Liver (tissue), 9 donors: ENCODE data around the gene STMN1. TPM values are rescaled to one million over a fixed set of nuclear protein-coding genes. Genes with fewer than 3 reads are reported as not detected.
A peak's percentile ranks its signal among the peaks of the same experiment; 100 is the strongest.

ENCODE experiments used
- DNase-seq: peaks from one replicate; pipeline ENCODE4 v3.0.0-alpha.2; 2017; ENCODE audit warnings: low spot score
- H3K27ac ChIP-seq, 2 donors: one replicate each; pipeline ENCODE4 v1.7.0; 2013; ENCODE audit warnings: inconsistent platforms in 2 of 2, low read length in 2 of 2, control low read depth in 1 of 2, low read depth in 1 of 2, mild to moderate bottlenecking in 1 of 2
- H3K27me3 ChIP-seq, 4 donors: one replicate each; pipeline versions ENCODE4 v1.6.1 to v1.7.0; 2013; ENCODE audit warnings: low read length in 3 of 4, inconsistent platforms in 1 of 4, mild to moderate bottlenecking in 1 of 4, moderate library complexity in 1 of 4; ENCODE audit not compliant: control insufficient read depth in 4 of 4, insufficient read depth in 4 of 4
- H3K36me3 ChIP-seq, 4 donors: one replicate each; pipeline versions ENCODE4 v1.6.1 to v1.7.0; 2013; ENCODE audit warnings: low read length in 3 of 4, mild to moderate bottlenecking in 3 of 4, low read depth in 1 of 4, moderate library complexity in 1 of 4; ENCODE audit not compliant: control insufficient read depth in 4 of 4, insufficient read depth in 3 of 4
- H3K4me1 ChIP-seq, 4 donors: one replicate each; pipeline versions ENCODE4 v1.6.1 to v1.7.0; 2013; ENCODE audit warnings: low read length in 3 of 4, mild to moderate bottlenecking in 3 of 4, moderate library complexity in 1 of 4; ENCODE audit not compliant: control insufficient read depth in 4 of 4, insufficient read depth in 4 of 4
- H3K4me3 ChIP-seq, 3 donors: one replicate each; pipeline versions ENCODE4 v1.6.1 to v1.7.0; 2013; ENCODE audit warnings: low read length in 3 of 3, control low read depth in 1 of 3, low read depth in 1 of 3, mild to moderate bottlenecking in 1 of 3
- H3K9ac ChIP-seq, 2 donors: one replicate each; pipeline ENCODE4 v1.7.0; 2013; ENCODE audit warnings: low read length in 2 of 2, mild to moderate bottlenecking in 2 of 2, moderate library complexity in 2 of 2, control low read depth in 1 of 2, low read depth in 1 of 2
- H3K9me3 ChIP-seq, 4 donors: one replicate each; pipeline versions ENCODE4 v1.6.1 to v1.7.0; 2013; ENCODE audit warnings: low read length in 3 of 4; ENCODE audit not compliant: control insufficient read depth in 4 of 4
- ATF3 ChIP-seq: IDR thresholded peaks from 2 replicates; pipeline ENCODE4 v1.6.1; 2016; ENCODE audit warnings: antibody characterized with exemption
- EGR1 ChIP-seq, 2 donors: IDR thresholded peaks; 2 replicates each; pipeline ENCODE4 v1.6.1; 2016 to 2018; ENCODE audit warnings: antibody characterized with exemption in 2 of 2, low read depth in 2 of 2
- FOXA1 ChIP-seq: IDR thresholded peaks from 2 replicates; pipeline ENCODE4 v1.6.1; 2016; ENCODE audit warnings: antibody characterized with exemption
- FOXA2 ChIP-seq: IDR thresholded peaks from 2 replicates; pipeline ENCODE4 v1.6.1; 2016; ENCODE audit warnings: antibody characterized with exemption
- GABPA ChIP-seq, 2 donors: IDR thresholded peaks in 1 of 2; conservative IDR thresholded peaks in 1 of 2; 2 replicates each; pipeline ENCODE4 v1.6.1; 2016; ENCODE audit warnings: antibody characterized with exemption in 2 of 2, mild to moderate bottlenecking in 1 of 2, moderate library complexity in 1 of 2
- HNF4G ChIP-seq: IDR thresholded peaks from 2 replicates; pipeline ENCODE4 v1.6.1; 2016; ENCODE audit warnings: antibody characterized with exemption
- JUND ChIP-seq, 2 donors: IDR thresholded peaks; 2 replicates each; pipeline ENCODE4 v1.6.1; 2016; ENCODE audit warnings: antibody characterized with exemption in 2 of 2
- MAX ChIP-seq: IDR thresholded peaks from 2 replicates; pipeline ENCODE4 v1.6.1; 2016; ENCODE audit warnings: antibody characterized with exemption
- NR2F2 ChIP-seq: IDR thresholded peaks from 2 replicates; pipeline ENCODE4 v1.6.1; 2016; ENCODE audit warnings: antibody characterized with exemption
- RAD21 ChIP-seq, 2 donors: IDR thresholded peaks; 2 replicates each; pipeline ENCODE4 v1.6.1; 2016; ENCODE audit warnings: antibody characterized with exemption in 2 of 2, mild to moderate bottlenecking in 2 of 2
- RXRA ChIP-seq, 2 donors: IDR thresholded peaks; 2 replicates each; pipeline ENCODE4 v1.6.1; 2017 to 2018; ENCODE audit warnings: antibody characterized with exemption in 2 of 2, mild to moderate bottlenecking in 1 of 2
- SP1 ChIP-seq: IDR thresholded peaks from 2 replicates; pipeline ENCODE4 v1.6.1; 2018; ENCODE audit warnings: antibody characterized with exemption, mild to moderate bottlenecking
- TAF1 ChIP-seq: conservative IDR thresholded peaks from 2 replicates; pipeline ENCODE4 v1.6.1; 2016; ENCODE audit warnings: antibody characterized with exemption, mild to moderate bottlenecking
- YY1 ChIP-seq: IDR thresholded peaks from 2 replicates; pipeline ENCODE4 v1.6.1; 2016; ENCODE audit warnings: antibody characterized with exemption, mild to moderate bottlenecking
- WGBS: extraction: QIAGEN DNeasy Blood & Tissue Kit; methylation state at CpG from one replicate; pipeline ENCODE4 v1.1.7; 2013; 5-methylcytosine and 5-hydroxymethylcytosine counted together
- polyA plus RNA-seq, 2 donors: library from polyadenylated mRNA; stranded (reverse) in 1 of 2; unstranded in 1 of 2; fragments of 200-250 nt in 1 of 2; fragments of >200 nt in 1 of 2; fragmentation: Nextera tagmentation in 1 of 2; extraction: Ambion mirVana in 1 of 2; gene quantifications; one replicate each; pipeline versions ENCODE4 v1.2.1 to v1.2.3, GENCODE V29; 2013 to 2015
- total RNA-seq, 2 donors: library from RNA; depleted of rRNA; stranded (reverse); fragments of >200 nt; gene quantifications; one replicate each; pipeline ENCODE4 v1.2.3, GENCODE V29; 2014
- TF ChIP-seq, protein P1 (sequence below): IDR thresholded peaks from 2 replicates; pipeline ENCODE4 v1.6.1; 2016; ENCODE audit warnings: antibody characterized with exemption
- TF ChIP-seq, protein P2 (sequence below): fragments of 150-350 bp; IDR thresholded peaks from 2 replicates; pipeline ENCODE4 v1.5.1; 2017; ENCODE audit warnings: improper control_type of control experiment, low read depth, low read length; ENCODE audit not compliant: missing input control
- TF ChIP-seq, protein P3 (sequence below): IDR thresholded peaks from 2 replicates; pipeline ENCODE4 v1.6.1; 2016; ENCODE audit warnings: antibody characterized with exemption, mild to moderate bottlenecking
- donor health status: healthy.
- donor health status: healthy.
- donor health status: healthy.
- donor health status: healthy.
- donor health status: healthy.

STMN1 gene
- total and polyA plus RNA-seq, 4 donors, result 0.75 to 40.1 (median 17.8) TPM

GRCh38 chr1:25922971-25923552, 16.8 kb upstream of the STMN1 start:
- peak; percentile 41 for DNase-seq
- 3% methylated on average over 32 of the region's 32 CpGs for WGBS
- TF ChIP-seq MAX (no peak), JUND (IDR thresholded peaks at IDR 0.05) (no peak), RAD21 (IDR thresholded peaks at IDR 0.05) (no peak), HNF4G (no peak), RXRA (IDR thresholded peaks at IDR 0.05) (no peak), YY1 (no peak), SP1 (no peak), EGR1 (IDR thresholded peaks at IDR 0.05; ENCODE audit: low read depth in 2 of 2) (no peak), GABPA (IDR thresholded peaks at IDR 0.05 in 1 of 2, conservative IDR thresholded peaks at IDR 0.05 in 1 of 2) (no peak), TAF1 (no peak), ATF3 (no peak), NR2F2 (no peak), FOXA1 (no peak), FOXA2 (no peak)
- TF ChIP-seq, protein P1, sequence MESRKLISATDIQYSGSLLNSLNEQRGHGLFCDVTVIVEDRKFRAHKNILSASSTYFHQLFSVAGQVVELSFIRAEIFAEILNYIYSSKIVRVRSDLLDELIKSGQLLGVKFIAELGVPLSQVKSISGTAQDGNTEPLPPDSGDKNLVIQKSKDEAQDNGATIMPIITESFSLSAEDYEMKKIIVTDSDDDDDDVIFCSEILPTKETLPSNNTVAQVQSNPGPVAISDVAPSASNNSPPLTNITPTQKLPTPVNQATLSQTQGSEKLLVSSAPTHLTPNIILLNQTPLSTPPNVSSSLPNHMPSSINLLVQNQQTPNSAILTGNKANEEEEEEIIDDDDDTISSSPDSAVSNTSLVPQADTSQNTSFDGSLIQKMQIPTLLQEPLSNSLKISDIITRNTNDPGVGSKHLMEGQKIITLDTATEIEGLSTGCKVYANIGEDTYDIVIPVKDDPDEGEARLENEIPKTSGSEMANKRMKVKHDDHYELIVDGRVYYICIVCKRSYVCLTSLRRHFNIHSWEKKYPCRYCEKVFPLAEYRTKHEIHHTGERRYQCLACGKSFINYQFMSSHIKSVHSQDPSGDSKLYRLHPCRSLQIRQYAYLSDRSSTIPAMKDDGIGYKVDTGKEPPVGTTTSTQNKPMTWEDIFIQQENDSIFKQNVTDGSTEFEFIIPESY, result no peak
- TF ChIP-seq, protein P2, sequence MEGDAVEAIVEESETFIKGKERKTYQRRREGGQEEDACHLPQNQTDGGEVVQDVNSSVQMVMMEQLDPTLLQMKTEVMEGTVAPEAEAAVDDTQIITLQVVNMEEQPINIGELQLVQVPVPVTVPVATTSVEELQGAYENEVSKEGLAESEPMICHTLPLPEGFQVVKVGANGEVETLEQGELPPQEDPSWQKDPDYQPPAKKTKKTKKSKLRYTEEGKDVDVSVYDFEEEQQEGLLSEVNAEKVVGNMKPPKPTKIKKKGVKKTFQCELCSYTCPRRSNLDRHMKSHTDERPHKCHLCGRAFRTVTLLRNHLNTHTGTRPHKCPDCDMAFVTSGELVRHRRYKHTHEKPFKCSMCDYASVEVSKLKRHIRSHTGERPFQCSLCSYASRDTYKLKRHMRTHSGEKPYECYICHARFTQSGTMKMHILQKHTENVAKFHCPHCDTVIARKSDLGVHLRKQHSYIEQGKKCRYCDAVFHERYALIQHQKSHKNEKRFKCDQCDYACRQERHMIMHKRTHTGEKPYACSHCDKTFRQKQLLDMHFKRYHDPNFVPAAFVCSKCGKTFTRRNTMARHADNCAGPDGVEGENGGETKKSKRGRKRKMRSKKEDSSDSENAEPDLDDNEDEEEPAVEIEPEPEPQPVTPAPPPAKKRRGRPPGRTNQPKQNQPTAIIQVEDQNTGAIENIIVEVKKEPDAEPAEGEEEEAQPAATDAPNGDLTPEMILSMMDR, result no peak
- no peaks in the 10 kb centered on the region for H3K36me3 ChIP-seq
- H3K27ac ChIP-seq, result no peak overlapping the region
- H3K4me3 ChIP-seq, result peak overlapping the region; percentile 41 to 49 (median 45)
- H3K27me3 ChIP-seq, result no peaks in the 10 kb centered on the region
- H3K9ac ChIP-seq, result peak overlapping the region; percentile 17 to 18
- H3K4me1 ChIP-seq, result peaks cover 2 to 17% (median 13%) of the 10 kb centered on the region in 4 donors
- no peaks in the 10 kb centered on the region for H3K9me3 ChIP-seq

- WGBS, result 14% methylated on average over 49 of the region's 49 CpGs
- TF ChIP-seq, protein P3, sequence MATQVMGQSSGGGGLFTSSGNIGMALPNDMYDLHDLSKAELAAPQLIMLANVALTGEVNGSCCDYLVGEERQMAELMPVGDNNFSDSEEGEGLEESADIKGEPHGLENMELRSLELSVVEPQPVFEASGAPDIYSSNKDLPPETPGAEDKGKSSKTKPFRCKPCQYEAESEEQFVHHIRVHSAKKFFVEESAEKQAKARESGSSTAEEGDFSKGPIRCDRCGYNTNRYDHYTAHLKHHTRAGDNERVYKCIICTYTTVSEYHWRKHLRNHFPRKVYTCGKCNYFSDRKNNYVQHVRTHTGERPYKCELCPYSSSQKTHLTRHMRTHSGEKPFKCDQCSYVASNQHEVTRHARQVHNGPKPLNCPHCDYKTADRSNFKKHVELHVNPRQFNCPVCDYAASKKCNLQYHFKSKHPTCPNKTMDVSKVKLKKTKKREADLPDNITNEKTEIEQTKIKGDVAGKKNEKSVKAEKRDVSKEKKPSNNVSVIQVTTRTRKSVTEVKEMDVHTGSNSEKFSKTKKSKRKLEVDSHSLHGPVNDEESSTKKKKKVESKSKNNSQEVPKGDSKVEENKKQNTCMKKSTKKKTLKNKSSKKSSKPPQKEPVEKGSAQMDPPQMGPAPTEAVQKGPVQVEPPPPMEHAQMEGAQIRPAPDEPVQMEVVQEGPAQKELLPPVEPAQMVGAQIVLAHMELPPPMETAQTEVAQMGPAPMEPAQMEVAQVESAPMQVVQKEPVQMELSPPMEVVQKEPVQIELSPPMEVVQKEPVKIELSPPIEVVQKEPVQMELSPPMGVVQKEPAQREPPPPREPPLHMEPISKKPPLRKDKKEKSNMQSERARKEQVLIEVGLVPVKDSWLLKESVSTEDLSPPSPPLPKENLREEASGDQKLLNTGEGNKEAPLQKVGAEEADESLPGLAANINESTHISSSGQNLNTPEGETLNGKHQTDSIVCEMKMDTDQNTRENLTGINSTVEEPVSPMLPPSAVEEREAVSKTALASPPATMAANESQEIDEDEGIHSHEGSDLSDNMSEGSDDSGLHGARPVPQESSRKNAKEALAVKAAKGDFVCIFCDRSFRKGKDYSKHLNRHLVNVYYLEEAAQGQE, result no peak
- TF ChIP-seq YY1, result peak; percentile 29
- no peak for TF ChIP-seq TAF1
- no peak for TF ChIP-seq SP1
- peak; percentile 41 for DNase-seq
- Histone ChIP-seq H3K9me3 (no peaks in the 10 kb centered on the region), H3K9ac (peak overlapping the region in 1 of 2 donors; percentile 17), H3K4me1 (peaks cover 2 to 17% (median 13%) of the 10 kb centered on the region in 4 donors), H3K27me3 (no peaks in the 10 kb centered on the region), H3K4me3 (peak overlapping the region; percentile 11 to 49 (median 45)), H3K36me3 (no peaks in the 10 kb centered on the region), H3K27ac (no peak overlapping the region)
Measured at GRCh38 chr1:25922056-25922970, 16.1 kb upstream of the STMN1 start.
